HG02852 (cell line): ENCODE data around the gene RUNX2.

Experiments
- ATAC-seq: cut with Tn5 transposase; IDR thresholded peaks from one replicate; pipeline ENCODE4 v1.9.1; 2021; ENCODE audit warnings: mild to moderate bottlenecking, moderate library complexity; ENCODE audit not compliant: unreplicated experiment

The RUNX2 gene

GRCh38 chr6:45478240-45478639 is 150.1 kb downstream of the RUNX2 start:
- ATAC-seq: no peak

- peak; percentile 91 for ATAC-seq
Measured at GRCh38 chr6:45479834-45480751, 152.0 kb downstream of the RUNX2 start.

- no peak for ATAC-seq
Measured at GRCh38 chr6:45480752-45481415, 152.8 kb downstream of the RUNX2 start.

- no peak for ATAC-seq
Measured at GRCh38 chr6:45483021-45483420, 154.9 kb downstream of the RUNX2 start.

- ATAC-seq: no peak
Measured at GRCh38 chr6:45483501-45483900, 155.4 kb downstream of the RUNX2 start.

GRCh38 chr6:45486736-45487135 is 158.6 kb downstream of the RUNX2 start:
- no peak for ATAC-seq

- no peak for ATAC-seq
Measured at GRCh38 chr6:45487645-45488044, 159.5 kb downstream of the RUNX2 start.

- ATAC-seq: no peak
Measured at GRCh38 chr6:45488269-45488668, 160.1 kb downstream of the RUNX2 start.

GRCh38 chr6:45488889-45489288 is 160.8 kb downstream of the RUNX2 start:
- ATAC-seq: no peak

GRCh38 chr6:45491048-45491735 is 163.1 kb downstream of the RUNX2 start:
- no peak for ATAC-seq

- no peak for ATAC-seq
Measured at GRCh38 chr6:45491874-45492273, 163.7 kb downstream of the RUNX2 start.

- no peak for ATAC-seq
Measured at GRCh38 chr6:45493761-45494160, 165.6 kb downstream of the RUNX2 start.

- no peak for ATAC-seq
Measured at GRCh38 chr6:45494416-45495135, 166.4 kb downstream of the RUNX2 start.

GRCh38 chr6:45495429-45496084 is 167.4 kb downstream of the RUNX2 start:
- ATAC-seq: no peak

GRCh38 chr6:45496085-45496433 is 167.9 kb downstream of the RUNX2 start:
- no peak for ATAC-seq

GRCh38 chr6:45498591-45498990 is 170.5 kb downstream of the RUNX2 start:
- no peak for ATAC-seq

GRCh38 chr6:45500924-45501816 is 173.0 kb downstream of the RUNX2 start:
- no peak for ATAC-seq

GRCh38 chr6:45502456-45502855 is 174.3 kb downstream of the RUNX2 start:
- ATAC-seq: no peak

- no peak for ATAC-seq
Measured at GRCh38 chr6:45504947-45505346, 176.8 kb downstream of the RUNX2 start.

- no peak for ATAC-seq
Measured at GRCh38 chr6:45505470-45505869, 177.3 kb downstream of the RUNX2 start.
